IMR-90 (cell line): ENCODE data around the gene CDC42BPA.

Source experiments
- MAFK ChIP-seq: IDR thresholded peaks from 2 replicates; pipeline ENCODE4 v1.6.1; 2012; ENCODE audit warnings: low read depth, low read length, improper control_type of control experiment
- POLR2A ChIP-seq: IDR thresholded peaks from 2 replicates; pipeline ENCODE4 v1.6.1; 2012; ENCODE audit warnings: mild to moderate bottlenecking, low read depth, low read length
- RAD21 ChIP-seq: IDR thresholded peaks from 2 replicates; pipeline ENCODE4 v1.6.1; 2012; ENCODE audit warnings: low read length, improper control_type of control experiment
- SMC3 ChIP-seq: fragments of 150-350 bp; IDR thresholded peaks from 2 replicates; pipeline ENCODE4 v1.6.1; 2016; ENCODE audit warnings: low read depth, mild to moderate bottlenecking, antibody characterized with exemption, low read length, moderate library complexity
- TF ChIP-seq, protein P1 (sequence below): conservative IDR thresholded peaks from 2 replicates; pipeline ENCODE4 v1.5.1; 2012; ENCODE audit warnings: mild to moderate bottlenecking, low read depth, low read length, improper control_type of control experiment

DNA sequence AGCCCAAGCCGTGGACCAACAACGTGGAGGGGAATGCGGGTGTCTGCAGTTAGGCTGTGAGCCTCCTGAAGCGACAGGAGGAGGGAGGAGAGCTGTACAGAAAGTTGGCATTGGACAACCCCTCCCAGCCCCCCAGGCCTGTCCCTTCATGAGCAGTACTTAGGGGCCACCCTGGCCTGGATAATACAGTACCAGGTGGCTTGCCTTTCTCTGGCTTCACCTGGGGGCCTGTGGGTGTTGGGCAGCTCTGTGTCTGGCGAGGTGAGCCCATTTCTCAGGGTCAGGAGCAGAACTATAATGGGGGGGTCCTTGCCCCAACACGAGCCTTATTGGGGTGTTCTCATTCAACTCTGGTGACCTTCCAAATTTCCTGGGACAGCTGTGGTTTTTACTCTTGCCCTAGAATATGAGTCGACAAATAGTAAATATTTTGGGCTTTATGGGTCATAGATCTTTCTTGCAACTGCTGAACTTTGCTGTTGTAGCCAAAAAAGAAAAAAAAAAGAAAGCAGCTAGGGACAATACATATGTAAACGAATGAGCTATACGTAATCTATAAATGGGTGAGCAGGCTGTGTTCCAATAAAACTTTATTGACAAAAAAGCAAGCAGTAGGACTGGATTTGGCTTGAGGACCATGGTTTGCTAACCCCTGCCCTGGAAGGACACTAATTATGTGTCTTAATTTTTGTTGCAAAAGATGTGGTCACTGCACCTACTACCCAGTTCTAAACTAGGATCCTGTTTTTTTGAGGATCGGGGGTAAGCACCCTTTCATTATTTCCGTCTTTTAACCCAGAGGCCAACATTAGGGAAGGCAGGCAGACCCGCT is 366.8 kb downstream of the CDC42BPA start:
- no peak for TF ChIP-seq RAD21
- TF ChIP-seq, protein P1, sequence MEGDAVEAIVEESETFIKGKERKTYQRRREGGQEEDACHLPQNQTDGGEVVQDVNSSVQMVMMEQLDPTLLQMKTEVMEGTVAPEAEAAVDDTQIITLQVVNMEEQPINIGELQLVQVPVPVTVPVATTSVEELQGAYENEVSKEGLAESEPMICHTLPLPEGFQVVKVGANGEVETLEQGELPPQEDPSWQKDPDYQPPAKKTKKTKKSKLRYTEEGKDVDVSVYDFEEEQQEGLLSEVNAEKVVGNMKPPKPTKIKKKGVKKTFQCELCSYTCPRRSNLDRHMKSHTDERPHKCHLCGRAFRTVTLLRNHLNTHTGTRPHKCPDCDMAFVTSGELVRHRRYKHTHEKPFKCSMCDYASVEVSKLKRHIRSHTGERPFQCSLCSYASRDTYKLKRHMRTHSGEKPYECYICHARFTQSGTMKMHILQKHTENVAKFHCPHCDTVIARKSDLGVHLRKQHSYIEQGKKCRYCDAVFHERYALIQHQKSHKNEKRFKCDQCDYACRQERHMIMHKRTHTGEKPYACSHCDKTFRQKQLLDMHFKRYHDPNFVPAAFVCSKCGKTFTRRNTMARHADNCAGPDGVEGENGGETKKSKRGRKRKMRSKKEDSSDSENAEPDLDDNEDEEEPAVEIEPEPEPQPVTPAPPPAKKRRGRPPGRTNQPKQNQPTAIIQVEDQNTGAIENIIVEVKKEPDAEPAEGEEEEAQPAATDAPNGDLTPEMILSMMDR: no peak
- no peak for TF ChIP-seq MAFK
- no peak for TF ChIP-seq POLR2A
- TF ChIP-seq SMC3: no peak
